ENCODE data around the gene ACE.

DNA sequence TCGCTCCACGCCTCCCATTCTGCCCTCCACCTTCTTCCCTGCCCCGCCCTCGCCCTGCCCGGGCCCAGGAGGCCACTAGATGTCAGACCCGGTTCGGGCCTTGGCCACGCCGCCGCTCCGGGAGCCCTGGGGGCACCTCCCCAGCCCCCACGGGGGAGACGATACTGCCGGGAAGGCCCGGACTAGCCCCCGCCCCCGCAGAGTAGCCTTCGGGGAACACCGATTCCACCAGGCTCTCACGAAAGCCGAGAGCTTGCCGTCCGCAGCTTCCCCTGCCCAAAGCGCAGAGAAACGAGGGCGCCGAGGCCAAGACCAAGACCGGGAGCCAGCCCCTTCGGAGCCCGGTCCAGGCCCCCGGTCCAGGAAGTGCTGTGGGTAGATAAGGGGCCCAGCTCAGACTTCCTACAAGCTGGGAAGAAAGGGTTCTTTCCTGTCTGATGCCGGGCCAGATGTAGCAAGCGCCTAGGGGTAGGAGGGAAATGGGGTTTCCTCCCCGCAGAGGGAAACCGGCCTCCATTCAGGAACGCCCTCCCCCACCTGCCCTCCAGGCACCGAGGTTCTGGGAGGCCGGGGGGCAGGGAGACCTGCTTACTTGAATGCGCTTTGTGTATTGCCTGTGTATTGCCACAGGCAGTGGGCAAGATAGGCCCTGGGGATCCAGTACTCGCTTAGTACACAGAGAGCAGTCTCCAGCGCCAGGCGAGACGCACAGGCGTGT lies 29.9 kb upstream of the ACE start:
- TF ChIP-seq, protein P1, sequence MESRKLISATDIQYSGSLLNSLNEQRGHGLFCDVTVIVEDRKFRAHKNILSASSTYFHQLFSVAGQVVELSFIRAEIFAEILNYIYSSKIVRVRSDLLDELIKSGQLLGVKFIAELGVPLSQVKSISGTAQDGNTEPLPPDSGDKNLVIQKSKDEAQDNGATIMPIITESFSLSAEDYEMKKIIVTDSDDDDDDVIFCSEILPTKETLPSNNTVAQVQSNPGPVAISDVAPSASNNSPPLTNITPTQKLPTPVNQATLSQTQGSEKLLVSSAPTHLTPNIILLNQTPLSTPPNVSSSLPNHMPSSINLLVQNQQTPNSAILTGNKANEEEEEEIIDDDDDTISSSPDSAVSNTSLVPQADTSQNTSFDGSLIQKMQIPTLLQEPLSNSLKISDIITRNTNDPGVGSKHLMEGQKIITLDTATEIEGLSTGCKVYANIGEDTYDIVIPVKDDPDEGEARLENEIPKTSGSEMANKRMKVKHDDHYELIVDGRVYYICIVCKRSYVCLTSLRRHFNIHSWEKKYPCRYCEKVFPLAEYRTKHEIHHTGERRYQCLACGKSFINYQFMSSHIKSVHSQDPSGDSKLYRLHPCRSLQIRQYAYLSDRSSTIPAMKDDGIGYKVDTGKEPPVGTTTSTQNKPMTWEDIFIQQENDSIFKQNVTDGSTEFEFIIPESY (IDR thresholded peaks at IDR 0.05): no peak
- TF ChIP-seq, protein P2, sequence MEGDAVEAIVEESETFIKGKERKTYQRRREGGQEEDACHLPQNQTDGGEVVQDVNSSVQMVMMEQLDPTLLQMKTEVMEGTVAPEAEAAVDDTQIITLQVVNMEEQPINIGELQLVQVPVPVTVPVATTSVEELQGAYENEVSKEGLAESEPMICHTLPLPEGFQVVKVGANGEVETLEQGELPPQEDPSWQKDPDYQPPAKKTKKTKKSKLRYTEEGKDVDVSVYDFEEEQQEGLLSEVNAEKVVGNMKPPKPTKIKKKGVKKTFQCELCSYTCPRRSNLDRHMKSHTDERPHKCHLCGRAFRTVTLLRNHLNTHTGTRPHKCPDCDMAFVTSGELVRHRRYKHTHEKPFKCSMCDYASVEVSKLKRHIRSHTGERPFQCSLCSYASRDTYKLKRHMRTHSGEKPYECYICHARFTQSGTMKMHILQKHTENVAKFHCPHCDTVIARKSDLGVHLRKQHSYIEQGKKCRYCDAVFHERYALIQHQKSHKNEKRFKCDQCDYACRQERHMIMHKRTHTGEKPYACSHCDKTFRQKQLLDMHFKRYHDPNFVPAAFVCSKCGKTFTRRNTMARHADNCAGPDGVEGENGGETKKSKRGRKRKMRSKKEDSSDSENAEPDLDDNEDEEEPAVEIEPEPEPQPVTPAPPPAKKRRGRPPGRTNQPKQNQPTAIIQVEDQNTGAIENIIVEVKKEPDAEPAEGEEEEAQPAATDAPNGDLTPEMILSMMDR (IDR thresholded peaks at IDR 0.05; ENCODE audit: low read depth, low read length, missing input control): no peak
- TF ChIP-seq RXRA (IDR thresholded peaks at IDR 0.05) (no peak), JUND (IDR thresholded peaks at IDR 0.05) (no peak), HNF4A (conservative IDR thresholded peaks at IDR 0.05) (no peak), SP1 (IDR thresholded peaks at IDR 0.05) (peak; percentile 11), RAD21 (IDR thresholded peaks at IDR 0.05) (no peak)
- TF ChIP-seq, protein P3, sequence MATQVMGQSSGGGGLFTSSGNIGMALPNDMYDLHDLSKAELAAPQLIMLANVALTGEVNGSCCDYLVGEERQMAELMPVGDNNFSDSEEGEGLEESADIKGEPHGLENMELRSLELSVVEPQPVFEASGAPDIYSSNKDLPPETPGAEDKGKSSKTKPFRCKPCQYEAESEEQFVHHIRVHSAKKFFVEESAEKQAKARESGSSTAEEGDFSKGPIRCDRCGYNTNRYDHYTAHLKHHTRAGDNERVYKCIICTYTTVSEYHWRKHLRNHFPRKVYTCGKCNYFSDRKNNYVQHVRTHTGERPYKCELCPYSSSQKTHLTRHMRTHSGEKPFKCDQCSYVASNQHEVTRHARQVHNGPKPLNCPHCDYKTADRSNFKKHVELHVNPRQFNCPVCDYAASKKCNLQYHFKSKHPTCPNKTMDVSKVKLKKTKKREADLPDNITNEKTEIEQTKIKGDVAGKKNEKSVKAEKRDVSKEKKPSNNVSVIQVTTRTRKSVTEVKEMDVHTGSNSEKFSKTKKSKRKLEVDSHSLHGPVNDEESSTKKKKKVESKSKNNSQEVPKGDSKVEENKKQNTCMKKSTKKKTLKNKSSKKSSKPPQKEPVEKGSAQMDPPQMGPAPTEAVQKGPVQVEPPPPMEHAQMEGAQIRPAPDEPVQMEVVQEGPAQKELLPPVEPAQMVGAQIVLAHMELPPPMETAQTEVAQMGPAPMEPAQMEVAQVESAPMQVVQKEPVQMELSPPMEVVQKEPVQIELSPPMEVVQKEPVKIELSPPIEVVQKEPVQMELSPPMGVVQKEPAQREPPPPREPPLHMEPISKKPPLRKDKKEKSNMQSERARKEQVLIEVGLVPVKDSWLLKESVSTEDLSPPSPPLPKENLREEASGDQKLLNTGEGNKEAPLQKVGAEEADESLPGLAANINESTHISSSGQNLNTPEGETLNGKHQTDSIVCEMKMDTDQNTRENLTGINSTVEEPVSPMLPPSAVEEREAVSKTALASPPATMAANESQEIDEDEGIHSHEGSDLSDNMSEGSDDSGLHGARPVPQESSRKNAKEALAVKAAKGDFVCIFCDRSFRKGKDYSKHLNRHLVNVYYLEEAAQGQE (IDR thresholded peaks at IDR 0.05): no peak
